Measurements from ENCODE around the gene ADH1B.

DNA sequence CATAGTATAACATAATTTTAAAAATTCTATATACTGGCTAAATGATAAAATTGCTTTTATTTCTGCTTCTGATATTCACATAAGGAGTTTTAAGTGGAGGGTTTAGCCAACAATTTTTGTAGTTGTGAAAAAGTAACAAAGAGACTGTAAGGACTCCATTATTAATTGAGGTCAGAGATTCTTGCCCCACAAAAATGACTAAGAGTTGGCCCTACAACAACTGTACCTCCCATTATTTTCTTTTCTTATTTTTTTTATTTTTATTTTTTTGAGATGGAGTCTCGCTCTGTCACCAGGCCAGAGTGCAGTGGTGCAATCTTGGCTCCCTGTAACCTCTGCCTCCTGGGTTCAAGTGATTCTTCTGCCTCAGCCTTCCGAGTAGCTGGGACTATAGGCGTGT lies 9.4 kb upstream of the ADH1B start:
- TF ChIP-seq, protein P1, sequence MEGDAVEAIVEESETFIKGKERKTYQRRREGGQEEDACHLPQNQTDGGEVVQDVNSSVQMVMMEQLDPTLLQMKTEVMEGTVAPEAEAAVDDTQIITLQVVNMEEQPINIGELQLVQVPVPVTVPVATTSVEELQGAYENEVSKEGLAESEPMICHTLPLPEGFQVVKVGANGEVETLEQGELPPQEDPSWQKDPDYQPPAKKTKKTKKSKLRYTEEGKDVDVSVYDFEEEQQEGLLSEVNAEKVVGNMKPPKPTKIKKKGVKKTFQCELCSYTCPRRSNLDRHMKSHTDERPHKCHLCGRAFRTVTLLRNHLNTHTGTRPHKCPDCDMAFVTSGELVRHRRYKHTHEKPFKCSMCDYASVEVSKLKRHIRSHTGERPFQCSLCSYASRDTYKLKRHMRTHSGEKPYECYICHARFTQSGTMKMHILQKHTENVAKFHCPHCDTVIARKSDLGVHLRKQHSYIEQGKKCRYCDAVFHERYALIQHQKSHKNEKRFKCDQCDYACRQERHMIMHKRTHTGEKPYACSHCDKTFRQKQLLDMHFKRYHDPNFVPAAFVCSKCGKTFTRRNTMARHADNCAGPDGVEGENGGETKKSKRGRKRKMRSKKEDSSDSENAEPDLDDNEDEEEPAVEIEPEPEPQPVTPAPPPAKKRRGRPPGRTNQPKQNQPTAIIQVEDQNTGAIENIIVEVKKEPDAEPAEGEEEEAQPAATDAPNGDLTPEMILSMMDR (conservative IDR thresholded peaks at IDR 0.05; ENCODE audit: low read length): no peak
- no peak for TF ChIP-seq EZH2phosphoT487 (IDR thresholded peaks at IDR 0.05; ENCODE audit: borderline replicate concordance)

Measured in Loucy (cell line).